ENCODE measurements around the gene BAIAP3.

- TF ChIP-seq, protein P1, sequence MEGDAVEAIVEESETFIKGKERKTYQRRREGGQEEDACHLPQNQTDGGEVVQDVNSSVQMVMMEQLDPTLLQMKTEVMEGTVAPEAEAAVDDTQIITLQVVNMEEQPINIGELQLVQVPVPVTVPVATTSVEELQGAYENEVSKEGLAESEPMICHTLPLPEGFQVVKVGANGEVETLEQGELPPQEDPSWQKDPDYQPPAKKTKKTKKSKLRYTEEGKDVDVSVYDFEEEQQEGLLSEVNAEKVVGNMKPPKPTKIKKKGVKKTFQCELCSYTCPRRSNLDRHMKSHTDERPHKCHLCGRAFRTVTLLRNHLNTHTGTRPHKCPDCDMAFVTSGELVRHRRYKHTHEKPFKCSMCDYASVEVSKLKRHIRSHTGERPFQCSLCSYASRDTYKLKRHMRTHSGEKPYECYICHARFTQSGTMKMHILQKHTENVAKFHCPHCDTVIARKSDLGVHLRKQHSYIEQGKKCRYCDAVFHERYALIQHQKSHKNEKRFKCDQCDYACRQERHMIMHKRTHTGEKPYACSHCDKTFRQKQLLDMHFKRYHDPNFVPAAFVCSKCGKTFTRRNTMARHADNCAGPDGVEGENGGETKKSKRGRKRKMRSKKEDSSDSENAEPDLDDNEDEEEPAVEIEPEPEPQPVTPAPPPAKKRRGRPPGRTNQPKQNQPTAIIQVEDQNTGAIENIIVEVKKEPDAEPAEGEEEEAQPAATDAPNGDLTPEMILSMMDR (IDR thresholded peaks at IDR 0.05 in 2 of 3, conservative IDR thresholded peaks at IDR 0.05 in 1 of 3; ENCODE audit: control insufficient read depth in 2 of 3, extremely low read depth in 1 of 3, insufficient read depth in 1 of 3, low read depth in 3 of 3, low read length in 3 of 3) = no peak
- TF ChIP-seq GABPA (IDR thresholded peaks at IDR 0.05; ENCODE audit: low read depth) = no peak
- TF ChIP-seq, protein P2, sequence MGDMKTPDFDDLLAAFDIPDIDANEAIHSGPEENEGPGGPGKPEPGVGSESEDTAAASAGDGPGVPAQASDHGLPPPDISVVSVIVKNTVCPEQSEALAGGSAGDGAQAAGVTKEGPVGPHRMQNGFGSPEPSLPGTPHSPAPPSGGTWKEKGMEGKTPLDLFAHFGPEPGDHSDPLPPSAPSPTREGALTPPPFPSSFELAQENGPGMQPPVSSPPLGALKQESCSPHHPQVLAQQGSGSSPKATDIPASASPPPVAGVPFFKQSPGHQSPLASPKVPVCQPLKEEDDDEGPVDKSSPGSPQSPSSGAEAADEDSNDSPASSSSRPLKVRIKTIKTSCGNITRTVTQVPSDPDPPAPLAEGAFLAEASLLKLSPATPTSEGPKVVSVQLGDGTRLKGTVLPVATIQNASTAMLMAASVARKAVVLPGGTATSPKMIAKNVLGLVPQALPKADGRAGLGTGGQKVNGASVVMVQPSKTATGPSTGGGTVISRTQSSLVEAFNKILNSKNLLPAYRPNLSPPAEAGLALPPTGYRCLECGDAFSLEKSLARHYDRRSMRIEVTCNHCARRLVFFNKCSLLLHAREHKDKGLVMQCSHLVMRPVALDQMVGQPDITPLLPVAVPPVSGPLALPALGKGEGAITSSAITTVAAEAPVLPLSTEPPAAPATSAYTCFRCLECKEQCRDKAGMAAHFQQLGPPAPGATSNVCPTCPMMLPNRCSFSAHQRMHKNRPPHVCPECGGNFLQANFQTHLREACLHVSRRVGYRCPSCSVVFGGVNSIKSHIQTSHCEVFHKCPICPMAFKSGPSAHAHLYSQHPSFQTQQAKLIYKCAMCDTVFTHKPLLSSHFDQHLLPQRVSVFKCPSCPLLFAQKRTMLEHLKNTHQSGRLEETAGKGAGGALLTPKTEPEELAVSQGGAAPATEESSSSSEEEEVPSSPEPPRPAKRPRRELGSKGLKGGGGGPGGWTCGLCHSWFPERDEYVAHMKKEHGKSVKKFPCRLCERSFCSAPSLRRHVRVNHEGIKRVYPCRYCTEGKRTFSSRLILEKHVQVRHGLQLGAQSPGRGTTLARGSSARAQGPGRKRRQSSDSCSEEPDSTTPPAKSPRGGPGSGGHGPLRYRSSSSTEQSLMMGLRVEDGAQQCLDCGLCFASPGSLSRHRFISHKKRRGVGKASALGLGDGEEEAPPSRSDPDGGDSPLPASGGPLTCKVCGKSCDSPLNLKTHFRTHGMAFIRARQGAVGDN (IDR thresholded peaks at IDR 0.05) = no peak
- no peak for TF ChIP-seq STAT1 (conservative IDR thresholded peaks at IDR 0.05)
- no peak for TF ChIP-seq YY1 (IDR thresholded peaks at IDR 0.05; ENCODE audit: low read depth, low read length)
- TF ChIP-seq ZSCAN29 (IDR thresholded peaks at IDR 0.05) = no peak
- no peak for TF ChIP-seq TARDBP (IDR thresholded peaks at IDR 0.05; ENCODE audit: borderline replicate concordance)
- TF ChIP-seq CHD2 (IDR thresholded peaks at IDR 0.05; ENCODE audit: borderline replicate concordance, low read depth, low read length) = no peak
- peak; percentile 47; the same call in 1 of the 2 replicates for TF ChIP-seq POLR2A (IDR thresholded peaks at IDR 0.05; ENCODE audit: low read depth, low read length)
- TF ChIP-seq EZH2 (IDR thresholded peaks at IDR 0.05; ENCODE audit: borderline replicate concordance, control insufficient read depth, low read depth, low read length) = no peak
- TF ChIP-seq SRF (IDR thresholded peaks at IDR 0.05; ENCODE audit: low read depth in 2 of 2, low read length in 2 of 2) = no peak
- no peak for TF ChIP-seq MTA3 (IDR thresholded peaks at IDR 0.05; ENCODE audit: borderline replicate concordance, low read length)
- TF ChIP-seq NFIC (IDR thresholded peaks at IDR 0.05; ENCODE audit: low read depth, low read length) = no peak
Measured at GRCh38 chr16:1324286-1324826, 9.1 kb upstream of the BAIAP3 start.
